Ascending aorta (tissue), 2 donors: ENCODE data around the gene ENOX1. TPM values are rescaled to one million over a fixed set of nuclear protein-coding genes. Genes with fewer than 3 reads are reported as not detected.
A peak's percentile ranks its signal among the peaks of the same experiment; 100 is the strongest.

Experiments used
- DNase-seq, 2 donors: peaks; one replicate each; pipeline ENCODE4 v3.0.0-alpha.2; 2019; ENCODE audit warnings: low spot score in 2 of 2
- H3K27ac ChIP-seq, 2 donors: fragments of 200-600 bp; sonication (generic); one replicate each; pipeline ENCODE4 v1.5.1; 2016 to 2017; ENCODE audit warnings: mild to moderate bottlenecking in 1 of 2
- H3K27me3 ChIP-seq: fragments of 200-600 bp; sonication (generic); one replicate; pipeline ENCODE4 v1.5.1; 2017
- H3K36me3 ChIP-seq, 2 donors: fragments of 200-600 bp; sonication (generic); one replicate each; pipeline ENCODE4 v1.5.1; 2016
- H3K4me1 ChIP-seq, 2 donors: fragments of 200-600 bp; sonication (generic); one replicate each; pipeline ENCODE4 v1.5.1; 2016 to 2017; ENCODE audit warnings: mild to moderate bottlenecking in 1 of 2
- H3K4me3 ChIP-seq, 2 donors: fragments of 200-600 bp; sonication (generic); one replicate each; pipeline ENCODE4 v1.5.1; 2016 to 2017; ENCODE audit warnings: mild to moderate bottlenecking in 1 of 2
- H3K9me3 ChIP-seq, 2 donors: fragments of 200-600 bp; sonication (generic); one replicate each; pipeline ENCODE4 v1.5.1; 2016
- CTCF ChIP-seq, 3 experiments: fragments of 200-600 bp in 2 of 3; fragments of 450-650 bp in 1 of 3; sonication (generic) in 2 of 3; IDR thresholded peaks; one replicate each; pipeline ENCODE4 v1.5.1; 2016 to 2019; ENCODE audit warnings: antibody characterized with exemption in 3 of 3, mild to moderate bottlenecking in 1 of 3, moderate library complexity in 1 of 3
- intact Hi-C: fragments of 100-400 bp; cut with DNase I; formaldehyde crosslinking; loops from one replicate; pipeline ENCODE4 v1.15.1; 2023
- total RNA-seq: library from RNA; depleted of rRNA; stranded (reverse); fragments of >200 nt; gene quantifications from one replicate; pipeline ENCODE4 v1.1.0, GENCODE V29; 2016

The ENOX1 gene
- total RNA-seq, 1 donor from 2014 or later = 0.21 TPM

GRCh38 chr13:43306372-43306771 lies 480.4 kb downstream of the ENOX1 start:
- no peak overlapping the region for H3K27ac ChIP-seq
- H3K4me3 ChIP-seq = no peak overlapping the region
- intact Hi-C loops = no loop called here

GRCh38 chr13:43305416-43305815 lies 481.4 kb downstream of the ENOX1 start:
- Histone ChIP-seq H3K27me3 (no peaks in the 10 kb centered on the region), H3K27ac (no peak overlapping the region), H3K9me3 (no peaks in the 10 kb centered on the region), H3K4me1 (peaks cover 0 to 3% of the 10 kb centered on the region in 2 donors), H3K36me3 (no peaks in the 10 kb centered on the region), H3K4me3 (no peak overlapping the region)
- no peak for TF ChIP-seq CTCF (IDR thresholded peaks at IDR 0.05)
- no peak for DNase-seq
- intact Hi-C loops = no loop called here

More at GRCh38 chr13:43306372-43306771, 480.4 kb downstream of the ENOX1 start:
- H3K4me1 ChIP-seq = peaks cover 0 to 3% of the 10 kb centered on the region in 2 donors
- no peak for DNase-seq
- no peaks in the 10 kb centered on the region for H3K36me3 ChIP-seq
- H3K9me3 ChIP-seq = no peaks in the 10 kb centered on the region
- no peaks in the 10 kb centered on the region for H3K27me3 ChIP-seq
- TF ChIP-seq CTCF (IDR thresholded peaks at IDR 0.05) = no peak

- H3K27me3 ChIP-seq = no peaks in the 10 kb centered on the region
- no peaks in the 10 kb centered on the region for H3K9me3 ChIP-seq
- no peak for DNase-seq
- intact Hi-C loops = no loop called here
- H3K27ac ChIP-seq = no peak overlapping the region
- TF ChIP-seq CTCF (IDR thresholded peaks at IDR 0.05) = no peak
- no peak overlapping the region for H3K4me3 ChIP-seq
- no peaks in the 10 kb centered on the region for H3K36me3 ChIP-seq
- H3K4me1 ChIP-seq = peaks cover 0 to 3% of the 10 kb centered on the region in 2 donors
These were observed 481.8 kb downstream of the ENOX1 start for GRCh38 chr13:43304945-43305344.

GRCh38 chr13:43304449-43304848 lies 482.3 kb downstream of the ENOX1 start:
- Histone ChIP-seq H3K27ac (no peak overlapping the region), H3K4me3 (no peak overlapping the region), H3K4me1 (peaks cover 0 to 3% of the 10 kb centered on the region in 2 donors), H3K27me3 (no peaks in the 10 kb centered on the region), H3K9me3 (no peaks in the 10 kb centered on the region), H3K36me3 (no peaks in the 10 kb centered on the region)
- no peak for DNase-seq
- no peak for TF ChIP-seq CTCF (IDR thresholded peaks at IDR 0.05)
- intact Hi-C loops = no loop called here

- no peaks in the 10 kb centered on the region for H3K36me3 ChIP-seq
- TF ChIP-seq CTCF (IDR thresholded peaks at IDR 0.05) = peak; percentile 42 to 64 (median 53)
- H3K27ac ChIP-seq = no peak overlapping the region
- H3K4me3 ChIP-seq = no peak overlapping the region
- no peaks in the 10 kb centered on the region for H3K9me3 ChIP-seq
- peaks cover 0 to 3% of the 10 kb centered on the region in 2 donors for H3K4me1 ChIP-seq
- DNase-seq = no peak
- H3K27me3 ChIP-seq = no peaks in the 10 kb centered on the region
- intact Hi-C loops = loop anchor here (2.0 kb wide), 1 partner anchor 502 kb away; no protein-coding TSS in a partner anchor
These were observed 483.6 kb downstream of the ENOX1 start for GRCh38 chr13:43303033-43303729.
